COR-L47 (cell line): ENCODE results near the gene ABHD1.
"Not testable (repeated sequence)": the region's sequence is repeated elsewhere in the genome, so short reads cannot be mapped to it uniquely, and the experiment has no call there.

ENCODE experiments used
- DNase-seq: peaks from one replicate; lab custom pipeline; 2025; lab: John Stamatoyannopoulos, UW

ABHD1 gene

DNA sequence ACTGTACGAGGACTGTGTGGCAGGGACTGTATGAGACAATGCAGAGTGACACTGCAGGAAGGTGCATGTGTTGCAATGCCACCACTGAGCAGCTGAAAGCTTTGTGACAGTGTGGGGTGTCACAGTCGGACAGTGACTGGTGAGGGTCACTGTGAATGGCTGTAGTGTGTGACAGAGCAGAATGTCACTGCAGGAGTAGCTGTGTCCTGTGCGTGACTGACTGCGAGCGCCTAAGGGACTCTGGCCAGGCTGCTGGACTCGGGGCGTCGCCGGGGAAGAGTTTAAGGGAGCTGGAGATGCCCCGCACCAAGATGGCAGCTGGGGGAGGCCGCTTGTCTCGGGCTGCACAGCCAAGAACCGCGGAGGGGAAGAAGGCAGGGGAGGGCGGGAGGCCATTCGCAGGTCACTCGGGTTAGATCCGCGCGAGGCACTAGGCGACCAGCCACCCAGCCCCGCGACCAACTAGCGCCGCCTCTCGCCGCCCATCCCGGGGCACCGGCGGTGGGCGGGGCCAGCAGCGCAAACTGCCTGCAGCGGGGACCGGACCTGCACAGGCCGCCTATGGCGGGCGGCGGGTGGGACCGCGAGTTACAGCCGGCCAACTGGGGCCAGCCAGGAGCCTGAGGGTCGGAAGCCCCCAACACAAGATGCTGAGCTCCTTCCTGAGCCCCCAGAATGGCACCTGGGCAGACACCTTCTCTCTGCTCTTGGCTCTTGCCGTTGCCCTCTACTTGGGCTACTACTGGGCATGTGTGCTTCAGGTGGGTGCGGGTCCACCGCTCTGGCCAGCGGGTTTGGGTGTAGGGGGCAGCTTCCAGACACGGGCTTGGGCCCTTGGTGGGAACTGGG is at the start of gene ABHD1:
Gene ABHD1 (plus strand): TSS at position 514 of the 849 bp plus-strand sequence. CDS start 134 bp downstream, at position 648.
- DNase-seq, result peak; percentile 8

DNA sequence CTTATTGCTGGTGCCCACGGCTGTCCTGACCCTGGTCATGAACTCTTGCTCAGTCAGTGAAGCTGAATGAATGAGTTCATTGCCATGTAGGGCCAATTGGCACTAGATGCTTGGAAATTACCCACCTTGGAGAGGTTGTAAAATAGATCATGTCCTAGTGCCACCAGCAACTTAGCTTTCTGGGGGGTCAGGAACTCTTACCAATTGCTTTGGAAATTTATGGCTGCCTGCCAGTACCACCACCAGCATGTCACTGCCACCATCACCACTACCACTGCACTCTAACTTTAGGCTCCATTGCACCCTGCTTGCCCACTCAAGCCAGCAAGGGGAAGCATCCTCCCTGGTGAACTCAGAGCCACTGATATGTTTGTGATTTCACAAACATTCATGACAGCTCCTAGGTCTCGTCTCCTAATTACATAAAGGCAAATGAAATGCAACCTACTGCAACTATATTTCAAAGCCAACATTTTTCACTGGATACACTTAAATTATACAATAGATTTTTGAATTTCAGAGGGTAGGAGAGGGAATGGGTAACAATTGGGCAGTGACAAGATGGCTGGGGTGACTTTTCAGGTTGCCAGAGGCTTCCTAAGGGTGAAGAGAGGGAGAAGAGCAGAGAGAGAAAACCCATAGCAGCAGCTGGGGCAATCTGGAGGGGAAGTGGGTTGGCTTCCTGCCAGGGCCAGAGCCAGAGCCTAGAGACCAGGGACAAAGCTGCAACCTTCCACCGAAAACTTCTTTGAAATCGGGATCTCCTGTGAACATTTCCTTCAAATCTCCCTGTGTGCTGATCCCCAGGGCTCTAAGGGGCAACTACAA is 48.7 kb upstream of the ABHD1 start:
- no peak for DNase-seq

DNA sequence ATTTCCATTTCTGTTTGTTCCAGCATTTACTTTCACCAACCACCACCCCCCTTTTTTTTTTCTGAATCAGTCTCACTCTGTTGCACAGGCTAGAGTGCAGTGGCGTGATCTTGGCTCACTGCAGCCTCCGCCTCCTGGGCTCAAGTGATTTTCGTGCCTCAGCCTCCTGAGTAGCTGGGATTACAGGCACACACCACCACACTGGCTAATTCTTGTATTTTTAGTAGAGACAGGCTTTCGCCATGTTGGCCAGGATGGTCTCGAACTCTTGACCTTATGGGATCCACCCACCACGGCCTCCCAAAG is 48.1 kb upstream of the ABHD1 start:
- not testable (repeated sequence) for DNase-seq

DNA sequence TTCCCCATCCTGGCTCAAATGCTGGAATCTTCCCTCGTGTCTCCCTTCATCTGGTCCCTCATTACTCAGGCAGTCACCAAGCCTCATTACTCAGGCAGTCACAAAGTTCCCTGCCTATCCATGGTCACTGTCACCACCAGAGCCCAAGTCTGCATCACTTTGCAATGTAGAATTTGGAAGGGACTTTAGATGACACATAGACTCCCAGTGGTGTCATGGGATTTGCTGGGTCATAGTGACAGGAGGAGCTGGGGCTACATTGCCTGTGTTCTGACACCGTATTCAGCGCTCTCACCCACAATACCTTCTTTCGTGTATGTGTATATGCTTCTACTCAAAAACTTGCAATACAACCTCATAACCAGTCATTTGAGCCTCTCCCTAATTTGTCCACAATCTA is 47.3 kb upstream of the ABHD1 start:
- no peak for DNase-seq

DNA sequence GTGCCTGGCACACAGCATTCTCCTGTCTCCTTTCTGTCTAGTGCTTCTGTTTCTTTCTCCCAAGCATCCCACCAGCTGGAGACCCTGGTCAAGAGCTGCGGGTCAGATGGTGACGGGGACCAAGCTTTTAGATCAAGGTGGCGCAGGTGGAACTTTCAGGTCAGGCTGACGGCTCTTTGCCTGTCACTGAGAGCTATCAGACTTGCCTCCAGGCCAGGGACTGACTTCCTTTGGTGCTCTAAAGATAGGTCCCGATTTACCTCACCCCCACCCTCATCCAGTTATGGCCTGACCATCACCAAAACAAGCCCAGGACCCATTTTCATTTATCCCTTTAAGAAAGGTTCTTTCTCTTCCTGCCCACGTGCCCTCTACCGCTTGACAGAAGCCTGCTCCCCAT is 46.4 kb upstream of the ABHD1 start:
- no peak for DNase-seq

- no peak for DNase-seq
Measured at GRCh38 chr2:27078267-27079194, 45.1 kb upstream of the ABHD1 start, which contains the start of gene EMILIN1. EMILIN1 (plus strand) TSS chr2:27078615; CDS start chr2:27079066, 451 bp downstream.

DNA sequence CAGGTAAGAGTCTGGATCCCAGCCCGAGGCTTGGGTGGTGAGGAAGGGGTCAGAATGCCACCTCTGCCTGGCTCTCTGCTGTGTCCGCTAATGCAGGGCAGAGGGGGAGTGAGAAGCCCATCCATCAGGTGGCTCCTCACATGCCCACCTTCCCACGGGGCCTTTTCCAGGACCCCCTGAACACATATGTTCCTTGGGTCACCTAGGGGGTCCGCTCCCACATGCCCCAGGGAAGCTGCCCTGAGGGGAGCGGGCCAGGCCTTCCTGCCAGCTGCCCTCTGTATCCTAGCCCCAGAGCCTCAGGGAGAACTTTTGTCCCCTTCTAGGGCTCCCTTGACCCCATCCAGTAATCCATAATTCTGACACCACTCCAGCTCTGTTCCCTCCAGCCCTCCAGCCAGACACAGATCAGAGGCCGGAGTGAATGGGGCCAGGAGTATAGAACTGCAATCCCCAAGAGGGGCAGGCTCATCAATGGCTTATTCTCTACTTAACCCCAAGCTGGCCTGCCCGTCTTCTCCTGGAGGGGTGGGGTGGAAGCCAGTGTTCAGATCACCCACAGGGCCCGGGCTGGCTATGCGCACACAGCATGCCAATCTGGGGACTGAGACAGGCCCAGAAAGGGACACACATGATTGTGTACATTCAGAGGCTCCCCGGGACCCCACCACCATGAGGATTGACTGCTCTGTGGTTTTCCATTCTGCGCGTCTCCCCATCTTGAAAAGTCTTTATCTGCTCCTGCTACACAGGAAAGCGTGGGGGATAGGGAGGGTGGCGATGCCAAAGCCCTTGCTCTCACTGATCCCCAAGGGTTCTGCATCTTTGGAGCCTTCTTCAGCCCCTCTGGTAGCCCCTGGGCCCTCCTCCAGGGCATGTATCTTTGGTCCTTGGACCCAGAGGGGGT is 44.1 kb upstream of the ABHD1 start:
- no peak for DNase-seq

- DNase-seq, result no peak
Measured at GRCh38 chr2:27080140-27080469, 43.5 kb upstream of the ABHD1 start.

DNA sequence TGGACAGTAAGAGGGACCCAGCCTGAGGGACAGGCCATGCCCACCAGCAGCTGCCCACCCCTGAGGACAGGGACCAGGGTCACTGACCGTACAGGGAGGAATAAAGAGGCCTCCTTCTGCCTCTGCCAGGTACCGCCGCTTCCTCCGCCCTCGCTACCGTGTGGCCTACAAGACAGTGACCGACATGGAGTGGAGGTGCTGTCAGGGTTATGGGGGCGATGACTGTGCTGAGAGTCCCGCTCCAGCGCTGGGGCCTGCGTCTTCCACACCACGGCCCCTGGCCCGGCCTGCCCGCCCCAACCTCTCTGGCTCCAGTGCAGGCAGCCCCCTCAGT is 43.0 kb upstream of the ABHD1 start:
- DNase-seq, result no peak

DNA sequence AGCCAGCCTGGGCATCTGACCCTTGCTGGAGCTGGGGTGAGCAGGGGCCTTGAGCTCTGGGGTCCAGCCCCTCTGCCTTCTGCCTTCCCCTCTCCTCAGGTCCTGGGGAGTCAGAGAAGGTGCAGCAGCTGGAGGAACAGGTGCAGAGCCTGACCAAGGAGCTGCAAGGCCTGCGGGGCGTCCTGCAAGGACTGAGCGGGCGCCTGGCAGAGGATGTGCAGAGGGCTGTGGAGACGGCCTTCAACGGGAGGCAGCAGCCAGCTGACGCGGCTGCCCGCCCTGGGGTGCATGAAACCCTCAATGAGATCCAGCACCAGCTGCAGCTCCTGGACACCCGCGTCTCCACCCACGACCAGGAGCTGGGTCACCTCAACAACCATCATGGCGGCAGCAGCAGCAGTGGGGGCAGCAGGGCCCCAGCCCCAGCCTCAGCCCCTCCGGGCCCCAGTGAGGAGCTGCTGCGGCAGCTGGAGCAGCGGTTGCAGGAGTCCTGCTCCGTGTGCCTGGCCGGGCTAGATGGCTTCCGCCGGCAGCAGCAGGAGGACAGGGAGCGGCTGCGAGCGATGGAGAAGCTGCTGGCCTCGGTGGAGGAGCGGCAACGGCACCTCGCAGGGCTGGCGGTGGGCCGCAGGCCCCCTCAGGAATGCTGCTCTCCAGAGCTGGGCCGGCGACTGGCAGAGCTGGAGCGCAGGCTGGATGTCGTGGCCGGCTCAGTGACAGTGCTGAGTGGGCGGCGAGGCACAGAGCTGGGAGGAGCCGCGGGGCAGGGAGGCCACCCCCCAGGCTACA is 41.4 kb upstream of the ABHD1 start:
- DNase-seq, result no peak

DNA sequence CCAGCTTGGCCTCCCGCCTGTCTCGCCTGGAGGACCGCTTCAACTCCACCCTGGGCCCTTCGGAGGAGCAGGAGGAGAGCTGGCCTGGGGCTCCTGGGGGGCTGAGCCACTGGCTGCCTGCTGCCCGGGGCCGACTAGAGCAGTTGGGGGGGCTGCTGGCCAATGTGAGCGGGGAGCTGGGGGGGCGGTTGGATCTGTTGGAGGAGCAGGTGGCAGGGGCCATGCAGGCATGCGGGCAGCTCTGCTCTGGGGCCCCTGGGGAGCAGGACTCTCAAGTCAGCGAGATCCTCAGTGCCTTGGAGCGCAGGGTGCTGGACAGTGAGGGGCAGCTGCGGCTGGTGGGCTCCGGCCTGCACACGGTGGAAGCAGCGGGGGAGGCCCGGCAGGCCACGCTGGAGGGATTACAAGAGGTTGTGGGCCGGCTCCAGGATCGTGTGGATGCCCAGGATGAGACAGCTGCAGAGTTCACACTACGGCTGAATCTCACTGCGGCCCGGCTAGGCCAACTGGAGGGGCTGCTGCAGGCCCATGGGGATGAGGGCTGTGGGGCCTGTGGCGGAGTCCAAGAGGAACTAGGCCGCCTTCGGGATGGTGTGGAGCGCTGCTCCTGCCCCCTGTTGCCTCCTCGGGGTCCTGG is 40.7 kb upstream of the ABHD1 start:
- no peak for DNase-seq

GRCh38 chr2:27083410-27084296 is 40.0 kb upstream of the ABHD1 start:
- no peak for DNase-seq

DNA sequence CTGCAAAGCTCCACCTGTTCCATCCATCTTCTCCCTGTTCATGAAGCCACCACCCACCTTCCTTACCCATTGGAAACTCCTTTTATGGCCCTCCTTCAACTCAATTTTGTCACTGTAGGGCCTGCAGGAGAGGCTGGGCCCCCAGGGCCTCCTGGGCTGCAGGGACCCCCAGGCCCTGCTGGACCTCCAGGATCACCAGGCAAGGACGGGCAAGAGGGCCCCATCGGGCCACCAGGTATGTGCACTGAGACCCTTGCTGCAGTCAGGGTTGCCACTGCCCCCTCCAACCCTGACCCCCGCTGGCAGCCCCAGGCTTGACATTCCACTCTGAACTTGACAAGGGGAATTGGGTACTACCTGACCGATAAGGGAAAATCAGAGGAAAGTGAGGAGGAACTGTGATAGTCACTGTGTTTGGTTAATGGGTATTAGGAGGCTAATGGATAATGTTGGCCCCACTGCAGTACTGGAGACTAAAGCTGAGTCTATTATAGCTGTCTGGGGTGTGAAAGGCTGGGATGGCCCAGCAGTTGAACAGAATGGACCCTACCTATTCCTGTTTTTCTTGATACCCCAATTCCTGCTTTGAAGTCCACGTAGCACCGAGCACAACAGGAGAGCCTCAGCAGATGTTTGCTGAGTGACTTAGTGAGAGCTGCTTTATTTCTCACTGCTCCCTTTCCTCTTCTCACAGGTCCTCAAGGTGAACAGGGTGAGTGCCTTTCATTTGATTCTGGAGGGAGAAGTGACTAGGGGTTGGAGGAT is 39.1 kb upstream of the ABHD1 start:
- no peak for DNase-seq

DNA sequence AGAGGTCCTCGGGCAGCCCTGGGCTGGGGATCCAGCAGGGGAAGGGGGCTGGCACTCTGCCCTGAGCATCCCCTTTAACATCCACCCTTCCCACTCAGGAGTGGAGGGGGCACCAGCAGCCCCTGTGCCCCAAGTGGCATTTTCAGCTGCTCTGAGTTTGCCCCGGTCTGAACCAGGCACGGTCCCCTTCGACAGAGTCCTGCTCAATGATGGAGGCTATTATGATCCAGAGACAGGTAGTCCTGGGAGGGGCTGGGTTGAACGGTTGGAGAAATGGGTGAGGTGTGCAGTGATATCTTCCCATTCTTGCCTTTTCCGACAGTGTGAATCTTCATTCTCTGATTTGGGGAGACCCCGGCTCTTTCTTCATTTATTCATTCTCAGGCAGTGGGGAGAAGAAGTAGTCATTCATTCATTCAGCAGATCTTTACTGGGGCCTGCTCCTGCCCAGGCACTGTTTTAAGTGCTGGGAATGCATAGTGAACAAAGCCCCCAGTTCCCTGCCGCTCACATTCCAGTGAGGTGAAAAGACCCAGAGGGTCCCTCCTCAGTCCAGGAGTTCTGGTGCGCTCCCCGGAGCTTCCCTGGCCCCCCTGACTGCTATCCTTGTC is 38.4 kb upstream of the ABHD1 start:
- no peak for DNase-seq

GRCh38 chr2:27085673-27086089 is 37.9 kb upstream of the ABHD1 start:
- peak; percentile 7 for DNase-seq

DNA sequence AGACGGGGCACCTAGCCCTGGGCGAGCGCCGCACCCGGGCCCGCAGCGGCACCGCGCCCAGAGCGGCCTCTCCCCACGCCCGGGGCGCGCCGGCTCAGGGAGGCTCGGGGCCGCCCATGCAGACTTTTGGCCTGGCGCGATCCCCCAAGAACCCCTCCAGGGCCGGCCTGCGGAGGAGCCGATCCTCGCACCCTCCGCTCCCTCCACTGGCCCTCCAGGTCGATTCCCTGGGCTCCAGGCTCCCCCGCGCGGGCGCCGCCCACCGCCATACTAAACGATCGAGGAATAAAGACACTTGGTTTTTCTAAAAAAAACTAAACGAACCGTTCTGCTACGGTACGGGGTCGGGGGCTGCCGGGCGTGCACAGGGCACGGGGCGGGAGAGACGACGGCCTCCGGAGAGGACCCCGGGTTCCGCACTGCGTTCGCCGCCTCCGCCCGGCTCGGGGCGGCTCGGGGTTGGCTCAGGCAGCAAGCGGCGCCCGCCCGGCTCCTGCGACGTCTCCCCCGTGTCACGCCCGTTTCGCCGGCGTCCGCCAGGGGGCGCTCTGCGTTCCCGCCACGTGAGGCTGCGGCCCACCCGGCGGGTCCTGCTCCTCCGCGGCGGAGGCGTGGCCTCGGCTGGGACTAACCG is 37.4 kb upstream of the ABHD1 start:
- peak; percentile 87 for DNase-seq
